B cell (primary cell): ENCODE measurements around the gene KIF3C. TPM values are rescaled to one million over a fixed set of nuclear protein-coding genes. Genes with fewer than 3 reads are reported as not detected.

Experiments used
- ATAC-seq: fragments of 200-7000 bp; cut with Tn5 transposase; one replicate; pipeline ENCODE4 v1.10.0; 2021; ENCODE audit warnings: low read depth, mild to moderate bottlenecking, moderate number of reproducible peaks, moderate library complexity
- CTCF ChIA-PET: fragments of 350-600 bp; sonication (Branson Sonifier 250); formaldehyde crosslinking; loops from one replicate; lab custom pipeline; 2021; ENCODE audit warnings: antibody characterized with exemption, inconsistent platforms; lab: Charles Lee
- POLR2A ChIA-PET: fragments of 350-600 bp; sonication (Branson Sonifier 250); formaldehyde crosslinking; loops from one replicate; lab custom pipeline; 2021; ENCODE audit warnings: antibody characterized with exemption; lab: Charles Lee
- DNase-seq: peaks from one replicate; pipeline ENCODE4 v3.0.0; 2013
- H2AFZ ChIP-seq: 2 replicates; pipeline ENCODE4 v1.6.1; 2012; ENCODE audit warnings: mild to moderate bottlenecking, low read depth, low read length; ENCODE audit not compliant: insufficient read depth, poor library complexity, severe bottlenecking
- H3K27ac ChIP-seq, 2 donors: 1 replicate in 1 of 2; 2 replicates in 1 of 2; pipeline ENCODE4 v1.5.1; 2012 to 2013; ENCODE audit warnings: low read length in 2 of 2, mild to moderate bottlenecking in 2 of 2, moderate library complexity in 1 of 2
- H3K27me3 ChIP-seq, 4 experiments: fragments of 200-600 bp in 1 of 4; sonication (generic) in 1 of 4; replicated peaks in 1 of 4; 1 replicate in 2 of 4; 2 replicates in 2 of 4; pipeline versions ENCODE4 v1.6.1 to v1.7.0; 2013 to 2016; ENCODE audit warnings: low read length in 3 of 4, mild to moderate bottlenecking in 2 of 4, mixed read lengths in 1 of 4, moderate library complexity in 1 of 4; ENCODE audit not compliant: insufficient read depth in 4 of 4, control insufficient read depth in 3 of 4; ENCODE audit errors: control extremely low read depth in 1 of 4
- H3K36me3 ChIP-seq, 2 experiments: replicated peaks in 1 of 2; 1 replicate in 1 of 2; 2 replicates in 1 of 2; pipeline versions ENCODE4 v1.6.1 to v1.7.1; 2013; ENCODE audit warnings: low read length in 1 of 2; ENCODE audit not compliant: insufficient read depth in 2 of 2, control insufficient read depth in 1 of 2; ENCODE audit errors: control extremely low read depth in 1 of 2, extremely low read depth in 1 of 2
- H3K4me1 ChIP-seq, 2 donors: fragments of 200-600 bp in 1 of 2; sonication (generic) in 1 of 2; 1 replicate in 1 of 2; 2 replicates in 1 of 2; pipeline versions ENCODE4 v1.5.1 to v1.6.1; 2013 to 2017; ENCODE audit warnings: low read length in 2 of 2; ENCODE audit not compliant: control insufficient read depth in 2 of 2, insufficient read depth in 2 of 2
- H3K4me2 ChIP-seq: replicated peaks from 2 replicates; pipeline ENCODE3; 2012; ENCODE audit warnings: mild to moderate bottlenecking, low read depth, low read length; ENCODE audit not compliant: poor library complexity, severe bottlenecking
- H3K4me3 ChIP-seq, 5 experiments: fragments of 200-600 bp in 1 of 5; sonication (generic) in 1 of 5; 1 replicate in 3 of 5; 2 replicates in 2 of 5; pipeline versions ENCODE4 v1.5.1 to v1.7.0; 2011 to 2016; ENCODE audit warnings: low read length in 4 of 5, mild to moderate bottlenecking in 4 of 5, low read depth in 2 of 5, control low read depth in 1 of 5, moderate library complexity in 1 of 5; ENCODE audit not compliant: insufficient read depth in 1 of 5; ENCODE audit errors: control extremely low read depth in 1 of 5, extremely low read depth in 1 of 5
- H3K79me2 ChIP-seq: fragments of 200-600 bp; sonication (generic); one replicate; pipeline ENCODE4 v1.6.0; 2016; ENCODE audit warnings: low read length; ENCODE audit not compliant: control insufficient read depth, insufficient read depth
- H3K9ac ChIP-seq: fragments of 200-600 bp; sonication (generic); 2 replicates; pipeline ENCODE4 v1.6.1; 2017; ENCODE audit warnings: mild to moderate bottlenecking, low read length, moderate library complexity
- H3K9me3 ChIP-seq, 3 donors: one replicate each; pipeline versions ENCODE4 v1.6.1 to v1.7.1; 2013; ENCODE audit warnings: low read length in 2 of 3; ENCODE audit not compliant: control insufficient read depth in 2 of 3, insufficient read depth in 1 of 3; ENCODE audit errors: control extremely low read depth in 1 of 3
- H4K20me1 ChIP-seq: 2 replicates; pipeline ENCODE4 v1.6.0; 2012; ENCODE audit warnings: mild to moderate bottlenecking, low read length; ENCODE audit not compliant: insufficient read depth, control insufficient read depth, poor library complexity, severe bottlenecking
- H3K27ac Mint-ChIP-seq: one replicate; pipeline ENCODE4 v1.8.0; 2021; ENCODE audit warnings: mixed read lengths
- H3K27me3 Mint-ChIP-seq: one replicate; pipeline ENCODE4 v1.8.0; 2021; ENCODE audit warnings: mixed read lengths
- H3K4me1 Mint-ChIP-seq: one replicate; pipeline ENCODE4 v1.8.0; 2021; ENCODE audit warnings: mixed read lengths
- H3K4me3 Mint-ChIP-seq: one replicate; pipeline ENCODE4 v1.8.0; 2021; ENCODE audit warnings: mixed read lengths
- H3K9me3 Mint-ChIP-seq: one replicate; pipeline ENCODE4 v1.8.0; 2022; ENCODE audit warnings: mixed read lengths; ENCODE audit not compliant: insufficient read depth
- EZH2 ChIP-seq: IDR thresholded peaks from 2 replicates; pipeline ENCODE4 v1.6.1; 2012; ENCODE audit warnings: borderline replicate concordance, low read depth, mild to moderate bottlenecking, moderate library complexity, low read length; ENCODE audit not compliant: insufficient read depth, poor library complexity, severe bottlenecking
- WGBS: methylation state at CpG from one replicate; pipeline ENCODE4 v1.1.5; 2013; ENCODE audit warnings: missing lambda C conversion rate; ENCODE audit not compliant: insufficient coverage; 5-methylcytosine and 5-hydroxymethylcytosine counted together
- intact Hi-C: fragments of 100-400 bp; cut with micrococcal nuclease; formaldehyde crosslinking; loops from one replicate; pipeline ENCODE4 v1.10.0; 2022
- polyA plus RNA-seq: library from polyadenylated mRNA; depleted of rRNA; stranded (reverse); fragments of >200 nt; gene quantifications from 2 replicates; pipeline ENCODE4 v1.2.3, GENCODE V29; 2012
- total RNA-seq, 2 donors: library from RNA; stranded (reverse); fragments of 120-200 nt in 1 of 2; gene quantifications; 1 replicate in 1 of 2; 2 replicates in 1 of 2; pipeline versions ENCODE4 v1.2.3 to v1.2.4, GENCODE V29; 2013 to 2022
- TF ChIP-seq, protein P1 (sequence below): fragments of 200-600 bp; IDR thresholded peaks from one replicate; pipeline ENCODE4 v1.8.0; 2022; ENCODE audit warnings: antibody characterized with exemption, mild to moderate bottlenecking

KIF3C gene
- total and polyA plus RNA-seq, 2 donors (not counting 1 experiment from before 2014, with no cell fraction given), result 0.84 to 4.0 TPM

GRCh38 chr2:26010943-26011342, 28.6 kb upstream of the KIF3C start:
- H4K20me1 ChIP-seq, result no peaks in the 10 kb centered on the region
- no peaks in the 10 kb centered on the region for H3K36me3 ChIP-seq
- ATAC-seq, result no peak
- no peak overlapping the region for H3K27ac ChIP-seq
- intact Hi-C loops, result no loop called here
- ChIA-PET POLR2A (no interaction called here), CTCF (no interaction called here)
- Mint-ChIP-seq H3K9me3 (peaks cover 6% of the 10 kb centered on the region), H3K4me1 (no peaks in the 10 kb centered on the region), H3K27me3 (no peaks in the 10 kb centered on the region), H3K4me3 (no peak overlapping the region), H3K27ac (no peak overlapping the region)
- H3K4me3 ChIP-seq, result no peak overlapping the region
- WGBS, result 88% methylated on average over 2 of the region's 3 CpGs
- no peak overlapping the region for H3K9ac ChIP-seq
- no peak overlapping the region for H2AFZ ChIP-seq
- DNase-seq, result no peak
- no peaks in the 10 kb centered on the region for H3K79me2 ChIP-seq
- H3K4me2 ChIP-seq, result no peak overlapping the region
- no peaks in the 10 kb centered on the region for H3K4me1 ChIP-seq
- H3K27me3 ChIP-seq, result no peaks in the 10 kb centered on the region
- TF ChIP-seq, protein P1, sequence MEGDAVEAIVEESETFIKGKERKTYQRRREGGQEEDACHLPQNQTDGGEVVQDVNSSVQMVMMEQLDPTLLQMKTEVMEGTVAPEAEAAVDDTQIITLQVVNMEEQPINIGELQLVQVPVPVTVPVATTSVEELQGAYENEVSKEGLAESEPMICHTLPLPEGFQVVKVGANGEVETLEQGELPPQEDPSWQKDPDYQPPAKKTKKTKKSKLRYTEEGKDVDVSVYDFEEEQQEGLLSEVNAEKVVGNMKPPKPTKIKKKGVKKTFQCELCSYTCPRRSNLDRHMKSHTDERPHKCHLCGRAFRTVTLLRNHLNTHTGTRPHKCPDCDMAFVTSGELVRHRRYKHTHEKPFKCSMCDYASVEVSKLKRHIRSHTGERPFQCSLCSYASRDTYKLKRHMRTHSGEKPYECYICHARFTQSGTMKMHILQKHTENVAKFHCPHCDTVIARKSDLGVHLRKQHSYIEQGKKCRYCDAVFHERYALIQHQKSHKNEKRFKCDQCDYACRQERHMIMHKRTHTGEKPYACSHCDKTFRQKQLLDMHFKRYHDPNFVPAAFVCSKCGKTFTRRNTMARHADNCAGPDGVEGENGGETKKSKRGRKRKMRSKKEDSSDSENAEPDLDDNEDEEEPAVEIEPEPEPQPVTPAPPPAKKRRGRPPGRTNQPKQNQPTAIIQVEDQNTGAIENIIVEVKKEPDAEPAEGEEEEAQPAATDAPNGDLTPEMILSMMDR, result no peak
- TF ChIP-seq EZH2, result no peak
- peaks cover 0 to 6% (median 0%) of the 10 kb centered on the region in 3 donors for H3K9me3 ChIP-seq

- H3K36me3 ChIP-seq, result no peaks in the 10 kb centered on the region
- no peak for ATAC-seq
- H3K27ac ChIP-seq, result no peak overlapping the region
- TF ChIP-seq, protein P1, result no peak
- no peak for TF ChIP-seq EZH2
- no peaks in the 10 kb centered on the region for H3K27me3 ChIP-seq
- no peaks in the 10 kb centered on the region for H3K4me1 ChIP-seq
- peaks cover 0 to 6% (median 0%) of the 10 kb centered on the region in 3 donors for H3K9me3 ChIP-seq
- Mint-ChIP-seq H3K27me3 (peaks cover 3% of the 10 kb centered on the region), H3K9me3 (peaks cover 6% of the 10 kb centered on the region), H3K4me3 (no peak overlapping the region), H3K27ac (no peak overlapping the region), H3K4me1 (no peaks in the 10 kb centered on the region)
- intact Hi-C loops, result no loop called here
- ChIA-PET CTCF (interaction anchor here (0.6 kb wide), 1 partner anchor 318 kb away, joined by 3 read pairs; no protein-coding TSS in a partner anchor), POLR2A (no interaction called here)
- no peaks in the 10 kb centered on the region for H4K20me1 ChIP-seq
- H2AFZ ChIP-seq, result no peak overlapping the region
- no peaks in the 10 kb centered on the region for H3K79me2 ChIP-seq
- no peak overlapping the region for H3K4me3 ChIP-seq
- no peak overlapping the region for H3K9ac ChIP-seq
- no peak for DNase-seq
- WGBS, result no CpG with 5 or more reads among the region's 2 CpGs
- no peak overlapping the region for H3K4me2 ChIP-seq
Measured at GRCh38 chr2:26009567-26009963, 27.3 kb upstream of the KIF3C start.
